Heart left ventricle (tissue), 16 donors: Measurements from ENCODE around the gene EFHD2. TPM values are rescaled to one million over a fixed set of nuclear protein-coding genes. Genes with fewer than 3 reads are reported as not detected.
"Not testable (repeated sequence)": the region's sequence is repeated elsewhere in the genome, so short reads cannot be mapped to it uniquely, and the experiment has no call there.

Source experiments
- ATAC-seq, 4 donors: fragments of 200-7000 bp; cut with Tn5 transposase; one replicate each; pipeline ENCODE4 v1.9.1; 2020 to 2022; ENCODE audit warnings: moderate library complexity in 4 of 4, mild to moderate bottlenecking in 3 of 4, moderate number of reproducible peaks in 1 of 4
- DNase-seq, 5 donors: peaks; one replicate each; pipeline ENCODE4 v3.0.0-alpha.2; 2020
- H3K27ac ChIP-seq, 12 donors: fragments of 200-600 bp; sonication (generic) in 4 of 12; one replicate each; pipeline versions ENCODE4 v1.5.0 to v1.8.0; 2016 to 2022; ENCODE audit warnings: mild to moderate bottlenecking in 2 of 12
- H3K27me3 ChIP-seq, 9 donors: fragments of 200-600 bp; sonication (generic) in 2 of 9; one replicate each; pipeline versions ENCODE4 v1.5.1 to v1.8.0; 2016 to 2022; ENCODE audit warnings: mild to moderate bottlenecking in 3 of 9
- H3K36me3 ChIP-seq, 9 donors: fragments of 200-600 bp; sonication (generic) in 2 of 9; one replicate each; pipeline versions ENCODE4 v1.5.0 to v1.8.0; 2018 to 2022; ENCODE audit warnings: mild to moderate bottlenecking in 2 of 9
- H3K4me1 ChIP-seq, 12 donors: fragments of 200-600 bp; sonication (generic) in 4 of 12; one replicate each; pipeline versions ENCODE4 v1.5.0 to v1.8.0; 2016 to 2022; ENCODE audit warnings: mild to moderate bottlenecking in 3 of 12
- H3K4me3 ChIP-seq, 12 donors: fragments of 200-600 bp; sonication (generic) in 4 of 12; one replicate each; pipeline versions ENCODE4 v1.5.0 to v1.8.0; 2017 to 2022; ENCODE audit warnings: mild to moderate bottlenecking in 9 of 12, moderate library complexity in 4 of 12
- H3K9me3 ChIP-seq, 12 donors: fragments of 200-600 bp; sonication (generic) in 4 of 12; one replicate each; pipeline versions ENCODE4 v1.5.0 to v1.8.0; 2016 to 2022; ENCODE audit warnings: mild to moderate bottlenecking in 1 of 12
- CTCF ChIP-seq, 12 donors: fragments of 200-600 bp; sonication (generic) in 4 of 12; IDR thresholded peaks; one replicate each; pipeline versions ENCODE4 v1.5.0 to v1.8.0; 2018 to 2022; ENCODE audit warnings: antibody characterized with exemption in 12 of 12, mild to moderate bottlenecking in 5 of 12
- POLR2A ChIP-seq, 2 donors: fragments of 450-650 bp; IDR thresholded peaks; one replicate each; pipeline ENCODE4 v1.6.1; 2017; ENCODE audit warnings: antibody characterized with exemption in 2 of 2, mild to moderate bottlenecking in 2 of 2, moderate library complexity in 2 of 2
- WGBS, 4 donors: extraction: QIAGEN DNeasy Blood & Tissue Kit in 2 of 4; methylation state at CpG; one replicate each; pipeline versions ENCODE4 v1.1.5 to v1.1.7; 2013 to 2018; 5-methylcytosine and 5-hydroxymethylcytosine counted together
- intact Hi-C, 10 donors: fragments of 100-400 bp; cut with DNase I; formaldehyde crosslinking; loops; one replicate each; pipeline versions ENCODE4 v1.11.1 to v1.14.2; 2022
- polyA plus RNA-seq, 2 donors: library from polyadenylated mRNA; stranded (reverse); fragments of 200-250 nt; gene quantifications; one replicate each; pipeline ENCODE4 v1.2.3, GENCODE V29; 2013
- total RNA-seq, 9 donors: library from RNA; depleted of rRNA in 2 of 9; stranded (reverse); fragments of >200 nt in 2 of 9; fragmentation: NEBNext Ultra II Directional in 3 of 9; extraction: Animal tissue kit (Norgen Biotek cat#: 25700) in 3 of 9; gene quantifications; one replicate each; pipeline versions ENCODE4 v1.1.0 to v1.2.4, GENCODE V29; 2016 to 2023
- donor health status: ischemic (EF 13 %, LVEDD 7.1; RV severe dilation, severe dysfunction).
- donor health status: healthy with polysubstance abuse.
- donor health status: DM: no; HTN: yes; CAD: no.
- donor health status: DM: no; HTN: no; CAD: no.
- donor health status: ischemic (EF 25% LVEDD 6.9; RV normal size, moderate dysfunction).
- donor health status: ischemic (EF 25% LVEDD 5.7; RV mildly dilated, moderate dysfunction).
- donor health status: healthy.
- donor health status: DM: yes; HTN: yes; CAD: no.
- donor health status: ischemic (EF 35%, LVEDD 5.7; RV mildly dilated, moderate dysfunction).
- donor health status: nonischemic (EF 11% LVEDD 7.7; RV severe dilation, severe dysfunction).
- donor health status: DM: yes; HTN: yes; CAD: no.
- donor health status: PGD.
- donor health status: ischemic (EF 29% LVEDD 5.4; RV normal size, mild dysfunction).
- donor health status: nonischemic (EF 23%, LVEDD 6.1; RV moderate dilation, normal function).

Gene EFHD2
- total and polyA plus RNA-seq, 11 donors = 11.2 to 52.2 (median 15.8) TPM

DNA sequence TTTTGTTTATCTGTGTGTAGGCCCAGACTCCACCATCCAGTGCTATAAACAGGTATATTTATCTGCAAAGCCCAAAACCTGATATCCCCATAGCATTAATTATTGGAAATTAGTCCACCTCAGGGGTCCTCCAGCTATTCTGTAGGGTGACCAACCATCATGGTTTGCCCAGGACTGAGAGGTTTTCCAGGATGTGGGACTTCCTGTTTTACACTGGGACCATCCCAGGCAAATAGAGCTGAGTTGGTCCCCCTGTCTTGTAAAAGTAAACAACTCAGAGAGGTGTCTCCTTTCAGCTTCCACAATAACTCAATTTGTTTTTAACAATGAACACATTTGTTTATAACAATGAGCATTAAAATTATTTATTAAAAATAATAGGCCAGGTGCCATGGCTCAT lies 58.5 kb downstream of the EFHD2 start:
- Histone ChIP-seq H3K27ac (no peak overlapping the region), H3K9me3 (no peaks in the 10 kb centered on the region), H3K27me3 (no peaks in the 10 kb centered on the region), H3K4me3 (no peak overlapping the region), H3K36me3 (no peaks in the 10 kb centered on the region), H3K4me1 (peaks cover 0 to 7% (median 0%) of the 10 kb centered on the region in 12 donors)
- TF ChIP-seq POLR2A (IDR thresholded peaks at IDR 0.05) = no peak
- TF ChIP-seq CTCF (IDR thresholded peaks at IDR 0.05) = no peak
- intact Hi-C loops = no loop called here
- ATAC-seq = no peak
- no peak for DNase-seq

- Histone ChIP-seq H3K4me1 (peaks cover 0 to 3% (median 0%) of the 10 kb centered on the region in 12 donors), H3K9me3 (no peaks in the 10 kb centered on the region), H3K4me3 (no peak overlapping the region), H3K27me3 (no peaks in the 10 kb centered on the region), H3K36me3 (no peaks in the 10 kb centered on the region), H3K27ac (no peak overlapping the region)
- TF ChIP-seq POLR2A (IDR thresholded peaks at IDR 0.05) = no peak
- TF ChIP-seq CTCF (IDR thresholded peaks at IDR 0.05) = no peak
- WGBS, 4 donors = 59 to 78% (median 68%) methylated on average over 3 of the region's 3 CpGs
- ATAC-seq (no peak), DNase-seq (no peak)
- intact Hi-C loops = no loop called here
Measured at GRCh38 chr1:15469361-15469760, 59.7 kb downstream of the EFHD2 start.

GRCh38 chr1:15469821-15470448 lies 60.2 kb downstream of the EFHD2 start:
- H3K9me3 ChIP-seq, H3K27ac ChIP-seq, intact Hi-C loops, H3K4me3 ChIP-seq, H3K4me1 ChIP-seq, ATAC-seq, H3K27me3 ChIP-seq, DNase-seq, H3K36me3 ChIP-seq: not testable (repeated sequence)
- WGBS, 4 donors = 80 to 92% (median 87%) methylated on average over 9 of the region's 9 CpGs

DNA sequence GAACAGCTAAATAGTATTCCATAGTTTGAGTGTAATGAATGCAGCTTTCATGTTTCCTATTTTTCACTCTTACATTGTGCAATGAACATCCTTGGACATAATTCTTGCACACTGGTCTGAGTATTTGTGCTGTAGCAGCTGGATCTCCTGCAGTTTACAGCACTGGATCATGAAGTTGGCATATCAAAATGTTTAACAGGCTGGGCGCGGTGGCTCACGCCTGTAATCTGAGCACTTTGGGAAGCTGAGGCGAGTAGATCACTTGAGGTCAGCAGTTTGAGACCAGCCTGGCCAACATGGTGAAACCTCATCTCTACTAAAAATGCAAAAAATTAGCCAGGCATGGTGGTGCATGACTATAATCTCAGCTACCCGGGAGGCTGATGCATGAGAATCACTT lies 61.4 kb downstream of the EFHD2 start:
- H3K4me3 ChIP-seq, H3K27ac ChIP-seq, H3K36me3 ChIP-seq, H3K4me1 ChIP-seq, DNase-seq, ATAC-seq, H3K9me3 ChIP-seq, H3K27me3 ChIP-seq, intact Hi-C loops: not testable (repeated sequence)
- WGBS, 4 donors = 91 to 95% (median 92%) methylated on average over 5 of the region's 5 CpGs

GRCh38 chr1:15471723-15472122 lies 62.0 kb downstream of the EFHD2 start:
- intact Hi-C loops = not testable (repeated sequence)

DNA sequence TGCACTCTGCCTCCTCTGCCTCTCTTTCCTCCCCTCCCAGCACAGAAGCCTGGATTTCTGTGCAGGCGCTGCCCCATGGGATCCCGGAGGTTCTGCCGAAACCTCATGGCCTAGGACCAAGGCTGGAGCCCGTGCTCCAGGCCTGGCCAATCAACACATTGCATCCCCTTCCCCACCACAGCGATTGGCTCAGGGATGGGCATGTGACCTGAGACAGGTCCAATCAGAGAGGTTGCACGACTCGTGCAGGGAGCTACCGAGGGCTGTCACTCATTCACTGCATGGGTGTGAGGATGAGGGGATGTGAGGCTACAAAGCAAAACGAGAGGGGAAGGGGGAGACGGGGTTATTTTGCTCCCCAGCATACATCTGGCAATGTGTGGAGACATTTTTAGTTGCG lies 62.9 kb downstream of the EFHD2 start:
- intact Hi-C loops = no loop called here
- ATAC-seq (no peak), DNase-seq (no peak)
- H3K36me3 ChIP-seq = no peaks in the 10 kb centered on the region
- no peaks in the 10 kb centered on the region for H3K4me1 ChIP-seq
- H3K9me3 ChIP-seq = no peaks in the 10 kb centered on the region
- H3K27me3 ChIP-seq = no peaks in the 10 kb centered on the region
- 83 to 93% (median 88%) methylated on average over 8 to 11 of the region's 11 CpGs for WGBS, 4 donors
- TF ChIP-seq CTCF (IDR thresholded peaks at IDR 0.05) = no peak
- no peak for TF ChIP-seq POLR2A (IDR thresholded peaks at IDR 0.05)
- H3K4me3 ChIP-seq = no peak overlapping the region
- no peak overlapping the region for H3K27ac ChIP-seq

More at GRCh38 chr1:15471723-15472122, 62.0 kb downstream of the EFHD2 start:
- not testable (repeated sequence) for H3K27ac ChIP-seq, H3K27me3 ChIP-seq, DNase-seq, H3K36me3 ChIP-seq, H3K9me3 ChIP-seq, ATAC-seq, H3K4me1 ChIP-seq, H3K4me3 ChIP-seq
- WGBS, 4 donors = 77 to 79% (median 78%) methylated on average over 6 of the region's 6 CpGs
